Measurements from ENCODE around the gene ST3GAL4. TPM values are rescaled to one million over a fixed set of nuclear protein-coding genes. Genes with fewer than 3 reads are reported as not detected.

ST3GAL4 gene
- total RNA-seq, 1 donor from 2014 or later, result 22.4 TPM

DNA sequence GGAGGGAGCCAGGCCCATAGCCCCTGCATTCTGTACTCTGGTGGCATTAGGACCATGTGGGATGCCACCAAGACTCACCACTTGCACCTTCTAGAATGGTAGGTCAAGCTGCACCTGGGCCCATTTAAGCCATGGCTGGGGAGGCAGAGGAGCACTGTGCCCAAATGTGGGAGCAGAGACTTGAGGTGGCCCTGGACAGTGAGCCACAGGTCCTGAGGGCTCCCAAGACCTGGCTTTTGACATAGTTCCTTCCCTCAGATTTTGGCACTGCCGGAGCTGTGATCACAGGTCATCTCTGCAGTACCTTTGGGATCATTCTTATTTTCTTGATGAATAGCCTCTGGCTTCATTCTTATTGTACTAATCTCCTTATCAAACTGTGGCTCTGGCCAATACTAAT lies 43.2 kb downstream of the ST3GAL4 start:
- TF ChIP-seq, protein P1, sequence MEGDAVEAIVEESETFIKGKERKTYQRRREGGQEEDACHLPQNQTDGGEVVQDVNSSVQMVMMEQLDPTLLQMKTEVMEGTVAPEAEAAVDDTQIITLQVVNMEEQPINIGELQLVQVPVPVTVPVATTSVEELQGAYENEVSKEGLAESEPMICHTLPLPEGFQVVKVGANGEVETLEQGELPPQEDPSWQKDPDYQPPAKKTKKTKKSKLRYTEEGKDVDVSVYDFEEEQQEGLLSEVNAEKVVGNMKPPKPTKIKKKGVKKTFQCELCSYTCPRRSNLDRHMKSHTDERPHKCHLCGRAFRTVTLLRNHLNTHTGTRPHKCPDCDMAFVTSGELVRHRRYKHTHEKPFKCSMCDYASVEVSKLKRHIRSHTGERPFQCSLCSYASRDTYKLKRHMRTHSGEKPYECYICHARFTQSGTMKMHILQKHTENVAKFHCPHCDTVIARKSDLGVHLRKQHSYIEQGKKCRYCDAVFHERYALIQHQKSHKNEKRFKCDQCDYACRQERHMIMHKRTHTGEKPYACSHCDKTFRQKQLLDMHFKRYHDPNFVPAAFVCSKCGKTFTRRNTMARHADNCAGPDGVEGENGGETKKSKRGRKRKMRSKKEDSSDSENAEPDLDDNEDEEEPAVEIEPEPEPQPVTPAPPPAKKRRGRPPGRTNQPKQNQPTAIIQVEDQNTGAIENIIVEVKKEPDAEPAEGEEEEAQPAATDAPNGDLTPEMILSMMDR (conservative IDR thresholded peaks at IDR 0.05), result no peak
- Mint-ChIP-seq H3K4me3 (no peak overlapping the region), H3K27ac (ENCODE audit: unreplicated experiment) (peak overlapping the region; percentile 86), H3K36me3 (ENCODE audit: low read depth) (peaks cover 2% of the 10 kb centered on the region), H3K4me1 (peaks cover 26% of the 10 kb centered on the region), H3K9me3 (peaks cover 2% of the 10 kb centered on the region), H3K27me3 (ENCODE audit: low read depth) (no peaks in the 10 kb centered on the region)
- DNase-seq (ENCODE audit: low read depth, low spot score), result no peak

DNA sequence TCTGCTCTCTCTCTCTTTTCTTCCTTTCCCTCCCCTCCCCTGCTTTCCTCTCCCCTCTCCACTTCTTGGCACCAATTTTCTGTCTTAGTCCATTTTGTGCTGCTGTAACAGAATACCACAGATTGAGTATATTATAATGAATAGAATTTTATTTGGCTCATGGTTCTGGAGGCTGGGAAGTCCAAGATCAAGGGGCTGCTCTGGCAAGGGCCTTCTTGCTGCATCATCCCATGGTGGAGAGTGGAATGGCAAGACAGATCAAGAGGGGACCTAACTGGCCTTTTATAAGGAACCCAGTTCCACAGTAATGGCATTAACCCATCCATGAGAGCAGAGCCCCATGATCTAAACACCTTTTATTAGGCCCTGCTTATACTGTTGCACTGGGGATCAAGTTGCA lies 44.5 kb downstream of the ST3GAL4 start:
- Mint-ChIP-seq H3K4me1 (peaks cover 26% of the 10 kb centered on the region), H3K27me3 (ENCODE audit: low read depth) (no peaks in the 10 kb centered on the region), H3K36me3 (ENCODE audit: low read depth) (peaks cover 2% of the 10 kb centered on the region), H3K9me3 (peaks cover 2% of the 10 kb centered on the region), H3K4me3 (no peak overlapping the region), H3K27ac (ENCODE audit: unreplicated experiment) (no peak overlapping the region)
- TF ChIP-seq, protein P1 (conservative IDR thresholded peaks at IDR 0.05), result no peak
- DNase-seq (ENCODE audit: low read depth, low spot score), result no peak

DNA sequence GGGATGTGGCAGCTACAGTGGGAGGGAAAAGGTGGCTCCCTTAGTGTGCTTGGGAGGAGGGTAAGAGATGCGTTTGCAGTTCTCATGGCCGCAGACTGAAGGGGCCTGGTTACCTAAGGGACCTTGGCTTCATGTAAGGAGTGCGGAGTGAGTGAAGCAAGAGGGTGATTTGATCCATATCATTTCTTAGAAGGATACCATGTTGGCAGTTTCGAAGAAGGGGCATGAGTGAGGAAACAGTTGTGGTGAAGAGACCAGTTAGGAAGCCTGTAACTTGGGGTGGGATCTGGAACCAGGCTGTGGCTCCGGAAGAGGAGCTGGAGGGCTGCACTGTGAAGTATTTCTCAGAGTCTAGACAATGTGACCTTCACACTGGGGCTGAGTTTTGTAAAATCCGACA lies 45.0 kb downstream of the ST3GAL4 start:
- H3K4me1 Mint-ChIP-seq, result peaks cover 26% of the 10 kb centered on the region
- no peak overlapping the region for H3K4me3 Mint-ChIP-seq
- no peaks in the 10 kb centered on the region for H3K27me3 Mint-ChIP-seq (ENCODE audit: low read depth)
- TF ChIP-seq, protein P1 (conservative IDR thresholded peaks at IDR 0.05), result no peak
- DNase-seq (ENCODE audit: low read depth, low spot score), result no peak
- H3K27ac Mint-ChIP-seq (ENCODE audit: unreplicated experiment), result peak overlapping the region; percentile 22
- peaks cover 2% of the 10 kb centered on the region for H3K36me3 Mint-ChIP-seq (ENCODE audit: low read depth)
- H3K9me3 Mint-ChIP-seq, result peaks cover 2% of the 10 kb centered on the region

DNA sequence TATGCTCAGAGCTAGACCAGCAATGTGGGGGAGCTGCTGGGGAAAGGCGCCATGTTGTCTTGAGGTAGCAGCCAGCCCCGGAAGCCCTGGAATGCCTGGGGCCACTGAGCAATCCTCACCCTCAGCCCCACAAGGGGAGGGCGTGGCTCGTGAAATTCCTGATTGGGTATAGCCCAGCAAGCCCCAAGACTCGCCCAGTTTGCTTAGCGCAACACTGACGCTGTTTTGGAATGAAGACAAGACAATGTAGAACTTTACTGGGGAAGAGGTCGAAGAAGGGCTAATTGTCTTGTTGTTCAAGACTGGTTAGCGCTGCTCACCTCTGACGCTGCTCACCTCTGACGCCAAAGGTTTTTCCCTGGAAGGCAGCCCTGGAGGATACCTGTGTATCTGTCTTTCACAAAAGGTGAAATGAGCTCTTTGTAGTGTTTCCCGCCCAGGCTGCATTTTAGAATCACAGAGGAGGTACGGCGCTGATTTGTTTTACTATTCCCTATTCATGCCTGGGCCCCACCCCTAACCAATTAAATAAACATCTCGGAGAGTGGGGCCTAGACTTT lies 47.6 kb downstream of the ST3GAL4 start:
- TF ChIP-seq, protein P1 (conservative IDR thresholded peaks at IDR 0.05), result no peak
- Mint-ChIP-seq H3K27me3 (ENCODE audit: low read depth) (no peaks in the 10 kb centered on the region), H3K9me3 (peaks cover 2% of the 10 kb centered on the region), H3K27ac (ENCODE audit: unreplicated experiment) (no peak overlapping the region), H3K4me1 (peaks cover 23% of the 10 kb centered on the region), H3K4me3 (no peak overlapping the region), H3K36me3 (ENCODE audit: low read depth) (peaks cover 2% of the 10 kb centered on the region)
- no peak for DNase-seq (ENCODE audit: low read depth, low spot score)

DNA sequence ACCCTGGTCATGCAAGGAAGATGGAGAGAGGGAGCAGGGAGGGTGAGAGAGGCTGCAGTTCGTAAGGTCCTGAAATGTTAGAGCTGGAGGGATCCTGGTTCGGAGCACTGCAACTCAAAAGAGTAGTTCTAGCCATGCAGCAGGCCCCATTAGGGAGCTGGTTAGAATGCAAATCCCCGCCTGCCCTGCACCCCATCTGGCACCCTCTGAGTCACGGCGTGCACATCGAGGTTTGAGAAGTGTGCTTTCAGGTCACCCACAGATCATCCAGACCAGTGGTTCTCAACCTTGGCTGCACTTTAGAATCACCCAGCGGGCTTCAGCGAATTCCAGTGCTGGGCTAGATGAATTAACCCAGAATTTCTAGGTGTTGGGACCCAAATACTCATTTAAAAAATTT lies 48.2 kb downstream of the ST3GAL4 start:
- peaks cover 23% of the 10 kb centered on the region for H3K4me1 Mint-ChIP-seq
- H3K27me3 Mint-ChIP-seq (ENCODE audit: low read depth), result no peaks in the 10 kb centered on the region
- H3K27ac Mint-ChIP-seq (ENCODE audit: unreplicated experiment), result no peak overlapping the region
- H3K4me3 Mint-ChIP-seq, result no peak overlapping the region
- H3K36me3 Mint-ChIP-seq (ENCODE audit: low read depth), result peaks cover 2% of the 10 kb centered on the region
- DNase-seq (ENCODE audit: low read depth, low spot score), result no peak
- TF ChIP-seq, protein P1 (conservative IDR thresholded peaks at IDR 0.05), result no peak
- H3K9me3 Mint-ChIP-seq, result peaks cover 2% of the 10 kb centered on the region
